ENCODE data around the gene NOD2. TPM values are rescaled to one million over a fixed set of nuclear protein-coding genes. Genes with fewer than 3 reads are reported as not detected.

The NOD2 gene
- total and polyA plus RNA-seq, 12 donors = 0.13 to 4.9 (median 0.48) TPM

GRCh38 chr16:50679266-50679665 lies 14.1 kb upstream of the NOD2 start:
- TF ChIP-seq, protein P1, sequence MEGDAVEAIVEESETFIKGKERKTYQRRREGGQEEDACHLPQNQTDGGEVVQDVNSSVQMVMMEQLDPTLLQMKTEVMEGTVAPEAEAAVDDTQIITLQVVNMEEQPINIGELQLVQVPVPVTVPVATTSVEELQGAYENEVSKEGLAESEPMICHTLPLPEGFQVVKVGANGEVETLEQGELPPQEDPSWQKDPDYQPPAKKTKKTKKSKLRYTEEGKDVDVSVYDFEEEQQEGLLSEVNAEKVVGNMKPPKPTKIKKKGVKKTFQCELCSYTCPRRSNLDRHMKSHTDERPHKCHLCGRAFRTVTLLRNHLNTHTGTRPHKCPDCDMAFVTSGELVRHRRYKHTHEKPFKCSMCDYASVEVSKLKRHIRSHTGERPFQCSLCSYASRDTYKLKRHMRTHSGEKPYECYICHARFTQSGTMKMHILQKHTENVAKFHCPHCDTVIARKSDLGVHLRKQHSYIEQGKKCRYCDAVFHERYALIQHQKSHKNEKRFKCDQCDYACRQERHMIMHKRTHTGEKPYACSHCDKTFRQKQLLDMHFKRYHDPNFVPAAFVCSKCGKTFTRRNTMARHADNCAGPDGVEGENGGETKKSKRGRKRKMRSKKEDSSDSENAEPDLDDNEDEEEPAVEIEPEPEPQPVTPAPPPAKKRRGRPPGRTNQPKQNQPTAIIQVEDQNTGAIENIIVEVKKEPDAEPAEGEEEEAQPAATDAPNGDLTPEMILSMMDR (IDR thresholded peaks at IDR 0.05) = no peak
- Histone ChIP-seq H3K9me3 (no peaks in the 10 kb centered on the region), H3K4me1 (peaks cover 0 to 47% (median 0%) of the 10 kb centered on the region in 9 donors), H3K27me3 (peaks cover 0 to 14% (median 7%) of the 10 kb centered on the region in 7 donors), H3K36me3 (peaks cover 0 to 34% (median 0%) of the 10 kb centered on the region in 9 donors), H3K27ac (peak overlapping the region in 1 of 10 donors; percentile 97), H3K4me3 (peak overlapping the region in 1 of 10 donors; percentile 68)
- intact Hi-C loops (cut with DNase I) = loop anchor here in 2 of 10 donors (5.0 to 10.0 kb wide), 2 partner anchors 68 to 126 kb away; no protein-coding TSS in a partner anchor
- 85 to 88% methylated on average over 14 of the region's 14 CpGs for WGBS, 2 donors
- no peak for DNase-seq
- ATAC-seq = peak in 1 of 8 donors; percentile 16

DNA sequence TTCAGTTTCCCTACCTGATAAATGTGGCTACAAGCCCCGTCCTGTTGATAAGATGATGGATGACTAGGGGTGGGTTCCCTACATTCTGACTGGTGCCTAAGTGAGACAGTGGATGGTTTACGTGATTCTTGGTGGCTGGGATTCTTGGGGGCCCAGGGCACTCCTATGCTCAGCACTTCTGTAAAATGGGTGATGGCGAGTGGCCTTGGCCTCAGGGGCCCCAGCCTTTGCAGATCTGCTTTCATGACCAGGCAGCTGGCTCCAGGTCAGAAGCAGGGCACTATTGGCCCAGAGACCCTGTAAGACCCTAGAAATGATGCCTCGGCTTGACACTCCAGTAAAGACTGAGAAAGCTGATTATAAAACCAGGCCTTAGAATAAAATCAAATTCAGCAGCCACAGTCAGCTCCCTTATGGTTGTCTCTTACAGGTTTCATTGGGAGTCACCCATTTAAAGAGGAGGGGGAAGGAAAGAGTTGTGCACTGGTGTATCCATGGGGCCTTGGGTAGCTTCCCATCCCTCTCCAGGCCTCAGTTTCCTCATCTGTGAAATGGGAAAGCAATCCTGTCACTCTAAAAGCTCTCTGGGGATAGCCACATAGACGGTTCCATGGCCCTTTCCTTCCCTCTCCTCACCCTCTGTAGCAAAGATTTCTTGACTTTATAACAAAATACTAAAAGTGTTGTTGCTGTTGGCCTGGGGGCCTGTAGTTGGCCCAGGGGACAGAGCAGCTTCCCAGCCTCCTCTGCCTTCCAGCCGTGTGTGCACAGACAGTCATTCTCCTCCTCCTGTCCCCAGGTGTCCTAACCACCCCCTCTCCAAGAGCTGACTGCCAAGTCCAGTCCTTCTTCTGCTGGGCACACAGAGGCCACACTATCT lies 13.5 kb upstream of the NOD2 start:
- intact Hi-C loops (cut with DNase I) = loop anchor here in 2 of 10 donors (5.0 to 10.0 kb wide), 2 partner anchors 67 to 125 kb away; no protein-coding TSS in a partner anchor
- WGBS, 2 donors = 89 to 92% methylated on average over 6 of the region's 6 CpGs
- H3K4me3 ChIP-seq = peak overlapping the region in 2 of 10 donors; percentile 34 to 68
- TF ChIP-seq, protein P1 (IDR thresholded peaks at IDR 0.05) = no peak
- no peak for DNase-seq
- H3K27me3 ChIP-seq = peaks cover 0 to 9% (median 2%) of the 10 kb centered on the region in 7 donors
- H3K36me3 ChIP-seq = peaks cover 0 to 27% (median 0%) of the 10 kb centered on the region in 9 donors
- no peak for ATAC-seq
- no peaks in the 10 kb centered on the region for H3K9me3 ChIP-seq
- peak overlapping the region in 2 of 10 donors; percentile 69 to 97 for H3K27ac ChIP-seq
- H3K4me1 ChIP-seq = peaks cover 0 to 54% (median 0%) of the 10 kb centered on the region in 9 donors

GRCh38 chr16:50680556-50680893 lies 12.9 kb upstream of the NOD2 start:
- Histone ChIP-seq H3K4me1 (peaks cover 0 to 60% (median 0%) of the 10 kb centered on the region in 9 donors), H3K27ac (peak overlapping the region in 4 of 10 donors; percentile 18 to 97 (median 56)), H3K36me3 (peaks cover 0 to 21% (median 0%) of the 10 kb centered on the region in 9 donors), H3K27me3 (peaks cover 0 to 5% (median 0%) of the 10 kb centered on the region in 7 donors), H3K4me3 (peak overlapping the region in 7 of 10 donors; percentile 23 to 68 (median 27)), H3K9me3 (no peaks in the 10 kb centered on the region)
- TF ChIP-seq, protein P1 (IDR thresholded peaks at IDR 0.05) = no peak
- WGBS, 2 donors = 89% methylated on average over 3 of the region's 3 CpGs
- ATAC-seq = no peak
- DNase-seq = no peak
- intact Hi-C loops (cut with DNase I) = no loop called here

- peaks cover 0 to 5% (median 0%) of the 10 kb centered on the region in 7 donors for H3K27me3 ChIP-seq
- ATAC-seq (peak in 7 of 8 donors; percentile 49 to 70 (median 62)), DNase-seq (no peak)
- WGBS, 2 donors = 71 to 83% methylated on average over 16 of the region's 16 CpGs
- H3K9me3 ChIP-seq = no peaks in the 10 kb centered on the region
- peak within 1 kb of the TSS in 4 of 10 donors; percentile 18 to 97 (median 56) for H3K27ac ChIP-seq
- intact Hi-C loops (cut with DNase I) = no loop called here
- TF ChIP-seq, protein P1 (IDR thresholded peaks at IDR 0.05) = no peak
- peaks cover 0 to 67% (median 0%) of the 10 kb centered on the region in 9 donors for H3K4me1 ChIP-seq
- H3K4me3 ChIP-seq = peak within 1 kb of the TSS in 7 of 10 donors; percentile 23 to 68 (median 27)
- H3K36me3 ChIP-seq = peaks cover 0 to 14% (median 0%) of the 10 kb centered on the region in 9 donors
Measured at GRCh38 chr16:50681021-50681885, 12.2 kb upstream of the NOD2 start, which contains the start of gene SNX20. TSS of gene SNX20 (minus strand) at chr16:50681312. CDS start at chr16:50677526, 3,786 bp downstream.

Measured in heart right ventricle (tissue), 16 donors.